Naive B cell (primary cell): ENCODE data around the gene NR0B2. TPM values are rescaled to one million over a fixed set of nuclear protein-coding genes. Genes with fewer than 3 reads are reported as not detected.
"Not testable (repeated sequence)": the region's sequence is repeated elsewhere in the genome, so short reads cannot be mapped to it uniquely, and the experiment has no call there.

Experiments
- ATAC-seq, 2 donors: fragments of 150-1000 bp; cut with Tn5 transposase; 2 replicates each; pipeline ENCODE4 v1.10.0; 2021; ENCODE audit warnings: low read depth in 2 of 2, mild to moderate bottlenecking in 2 of 2, moderate library complexity in 2 of 2
- DNase-seq: peaks from one replicate; pipeline ENCODE4 v3.0.0; 2022
- H3K27ac Mint-ChIP-seq, 6 donors: one replicate each; pipeline ENCODE4 v1.8.0; 2020 to 2022; ENCODE audit warnings: mild to moderate bottlenecking in 6 of 6, mixed read lengths in 6 of 6, moderate library complexity in 5 of 6, inconsistent platforms in 2 of 6
- H3K27me3 Mint-ChIP-seq, 3 donors: one replicate each; pipeline ENCODE4 v1.8.0; 2021 to 2022; ENCODE audit warnings: mixed read lengths in 3 of 3, mild to moderate bottlenecking in 1 of 3
- H3K36me3 Mint-ChIP-seq, 2 donors: one replicate each; pipeline ENCODE4 v1.8.0; 2020 to 2022; ENCODE audit warnings: mixed read lengths in 2 of 2, inconsistent platforms in 1 of 2, mild to moderate bottlenecking in 1 of 2
- H3K4me1 Mint-ChIP-seq, 3 donors: one replicate each; pipeline ENCODE4 v1.8.0; 2020 to 2022; ENCODE audit warnings: mixed read lengths in 3 of 3, inconsistent platforms in 1 of 3, mild to moderate bottlenecking in 1 of 3, moderate library complexity in 1 of 3
- H3K4me3 Mint-ChIP-seq, 8 donors: one replicate each; pipeline ENCODE4 v1.8.0; 2020 to 2022; ENCODE audit warnings: mild to moderate bottlenecking in 8 of 8, mixed read lengths in 8 of 8, moderate library complexity in 8 of 8, inconsistent platforms in 2 of 8
- H3K9me3 Mint-ChIP-seq, 7 donors: one replicate each; pipeline ENCODE4 v1.8.0; 2020 to 2022; ENCODE audit warnings: mixed read lengths in 7 of 7, mild to moderate bottlenecking in 5 of 7, inconsistent platforms in 2 of 7, moderate library complexity in 1 of 7
- polyA plus RNA-seq, 6 donors: library from polyadenylated mRNA; unstranded; fragments of 300-500 nt; fragmentation: Illumina TruSeq; gene quantifications; one replicate each; pipeline ENCODE4 v1.2.3, GENCODE V29; 2021; ENCODE audit warnings: low read depth in 6 of 6

NR0B2 gene
- polyA plus RNA-seq, 6 donors from 2014 or later, result not detected

- H3K4me3 Mint-ChIP-seq, result no peak overlapping the region
- H3K36me3 Mint-ChIP-seq, result peaks cover 4 to 14% of the 10 kb centered on the region in 2 donors
- H3K9me3 Mint-ChIP-seq, result peaks cover 0 to 2% (median 0%) of the 10 kb centered on the region in 7 donors
- no peak for DNase-seq
- no peak for ATAC-seq
- peaks cover 0 to 7% (median 0%) of the 10 kb centered on the region in 3 donors for H3K4me1 Mint-ChIP-seq
- H3K27me3 Mint-ChIP-seq, result peaks cover 0 to 11% (median 8%) of the 10 kb centered on the region in 3 donors
- peak overlapping the region in 2 of 6 donors; percentile 39 to 62 for H3K27ac Mint-ChIP-seq
Observed at GRCh38 chr1:26949266-26949925, 35.6 kb upstream of the NR0B2 start.

GRCh38 chr1:26948725-26949057 lies 34.9 kb upstream of the NR0B2 start:
- DNase-seq, H3K4me1 Mint-ChIP-seq, H3K4me3 Mint-ChIP-seq, H3K27me3 Mint-ChIP-seq, ATAC-seq, H3K9me3 Mint-ChIP-seq: not testable (repeated sequence)
- H3K36me3 Mint-ChIP-seq, result peaks cover 0 to 14% of the 10 kb centered on the region in 2 donors
- peak overlapping the region in 1 of 6 donors; percentile 70 for H3K27ac Mint-ChIP-seq

GRCh38 chr1:26946270-26946669 lies 32.5 kb upstream of the NR0B2 start:
- H3K36me3 Mint-ChIP-seq, result peaks cover 6 to 25% of the 10 kb centered on the region in 2 donors
- no peak for ATAC-seq
- no peaks in the 10 kb centered on the region for H3K27me3 Mint-ChIP-seq
- H3K4me1 Mint-ChIP-seq, result peaks cover 0 to 11% (median 4%) of the 10 kb centered on the region in 3 donors
- H3K9me3 Mint-ChIP-seq, result no peaks in the 10 kb centered on the region
- no peak overlapping the region for H3K4me3 Mint-ChIP-seq
- H3K27ac Mint-ChIP-seq, result peak overlapping the region in 1 of 6 donors; percentile 63
- no peak for DNase-seq

GRCh38 chr1:26945728-26946127 lies 32.0 kb upstream of the NR0B2 start:
- H3K4me3 Mint-ChIP-seq, result no peak overlapping the region

GRCh38 chr1:26945138-26945537 lies 31.4 kb upstream of the NR0B2 start:
- no peaks in the 10 kb centered on the region for H3K27me3 Mint-ChIP-seq
- H3K4me3 Mint-ChIP-seq, result no peak overlapping the region
- H3K36me3 Mint-ChIP-seq, result peaks cover 6 to 25% of the 10 kb centered on the region in 2 donors
- H3K4me1 Mint-ChIP-seq, result peaks cover 0 to 7% (median 4%) of the 10 kb centered on the region in 3 donors
- H3K9me3 Mint-ChIP-seq, result no peaks in the 10 kb centered on the region
- H3K27ac Mint-ChIP-seq, result peak overlapping the region in 1 of 6 donors; percentile 41
- ATAC-seq (no peak), DNase-seq (no peak)

More at GRCh38 chr1:26945728-26946127, 32.0 kb upstream of the NR0B2 start:
- no peaks in the 10 kb centered on the region for H3K9me3 Mint-ChIP-seq
- H3K36me3 Mint-ChIP-seq, result peaks cover 6 to 25% of the 10 kb centered on the region in 2 donors
- DNase-seq (no peak), ATAC-seq (no peak)
- H3K27ac Mint-ChIP-seq, result no peak overlapping the region
- H3K4me1 Mint-ChIP-seq, result peaks cover 0 to 10% (median 4%) of the 10 kb centered on the region in 3 donors
- no peaks in the 10 kb centered on the region for H3K27me3 Mint-ChIP-seq

GRCh38 chr1:26942656-26943055 lies 28.9 kb upstream of the NR0B2 start:
- DNase-seq, result no peak
- Mint-ChIP-seq H3K27ac (peak overlapping the region in 2 of 6 donors; percentile 79 to 83), H3K4me1 (peaks cover 2 to 9% (median 4%) of the 10 kb centered on the region in 3 donors), H3K27me3 (no peaks in the 10 kb centered on the region), H3K9me3 (no peaks in the 10 kb centered on the region), H3K36me3 (peaks cover 6 to 25% of the 10 kb centered on the region in 2 donors), H3K4me3 (no peak overlapping the region)
- no peak for ATAC-seq

- Mint-ChIP-seq H3K27me3 (no peaks in the 10 kb centered on the region), H3K4me1 (peaks cover 2 to 9% (median 4%) of the 10 kb centered on the region in 3 donors), H3K36me3 (peaks cover 6 to 25% of the 10 kb centered on the region in 2 donors), H3K4me3 (no peak overlapping the region), H3K9me3 (no peaks in the 10 kb centered on the region), H3K27ac (no peak overlapping the region)
- no peak for DNase-seq
- ATAC-seq, result no peak
Observed at GRCh38 chr1:26941311-26941710, 27.5 kb upstream of the NR0B2 start.

GRCh38 chr1:26938659-26939025 lies 24.9 kb upstream of the NR0B2 start:
- Mint-ChIP-seq H3K4me1 (peaks cover 4 to 9% (median 5%) of the 10 kb centered on the region in 3 donors), H3K36me3 (peaks cover 10 to 11% of the 10 kb centered on the region in 2 donors), H3K27ac (no peak overlapping the region), H3K4me3 (no peak overlapping the region), H3K27me3 (no peaks in the 10 kb centered on the region), H3K9me3 (no peaks in the 10 kb centered on the region)
- DNase-seq (no peak), ATAC-seq (no peak)

- DNase-seq (no peak), ATAC-seq (no peak)
- Mint-ChIP-seq H3K4me3 (no peak overlapping the region), H3K4me1 (peaks cover 4 to 11% (median 9%) of the 10 kb centered on the region in 3 donors), H3K27ac (no peak overlapping the region), H3K9me3 (no peaks in the 10 kb centered on the region), H3K27me3 (no peaks in the 10 kb centered on the region), H3K36me3 (peaks cover 10 to 11% of the 10 kb centered on the region in 2 donors)
Observed at GRCh38 chr1:26938004-26938658, 24.4 kb upstream of the NR0B2 start.

GRCh38 chr1:26936823-26937222 lies 23.0 kb upstream of the NR0B2 start:
- Mint-ChIP-seq H3K36me3 (peaks cover 0 to 4% of the 10 kb centered on the region in 2 donors), H3K4me3 (no peak overlapping the region), H3K9me3 (no peaks in the 10 kb centered on the region), H3K4me1 (peaks cover 10 to 21% (median 16%) of the 10 kb centered on the region in 3 donors), H3K27ac (no peak overlapping the region), H3K27me3 (no peaks in the 10 kb centered on the region)
- no peak for DNase-seq
- no peak for ATAC-seq

GRCh38 chr1:26932531-26932930 lies 18.8 kb upstream of the NR0B2 start:
- Mint-ChIP-seq H3K27me3 (no peaks in the 10 kb centered on the region), H3K27ac (peak overlapping the region in 5 of 6 donors; percentile 13 to 90 (median 54)), H3K4me1 (peaks cover 10 to 19% (median 10%) of the 10 kb centered on the region in 3 donors), H3K9me3 (no peaks in the 10 kb centered on the region), H3K4me3 (peak overlapping the region in 4 of 8 donors; percentile 46 to 82 (median 66)), H3K36me3 (peaks cover 0 to 15% of the 10 kb centered on the region in 2 donors)
- ATAC-seq, result peak; percentile 99 to 100
- peak; percentile 37 for DNase-seq

- Mint-ChIP-seq H3K4me3 (peak overlapping the region in 6 of 8 donors; percentile 33 to 98 (median 94)), H3K27ac (peak overlapping the region in 2 of 6 donors; percentile 68 to 90), H3K27me3 (no peaks in the 10 kb centered on the region), H3K4me1 (peaks cover 30 to 41% (median 31%) of the 10 kb centered on the region in 3 donors), H3K9me3 (no peaks in the 10 kb centered on the region), H3K36me3 (peaks cover 7 to 9% of the 10 kb centered on the region in 2 donors)
- ATAC-seq (no peak), DNase-seq (no peak)
Observed at GRCh38 chr1:26923711-26924110, 9.9 kb upstream of the NR0B2 start.

GRCh38 chr1:26922901-26923300 lies 9.1 kb upstream of the NR0B2 start:
- ATAC-seq, result no peak
- Mint-ChIP-seq H3K9me3 (no peaks in the 10 kb centered on the region), H3K4me1 (peaks cover 30 to 41% (median 31%) of the 10 kb centered on the region in 3 donors), H3K27me3 (no peaks in the 10 kb centered on the region), H3K36me3 (peaks cover 1 to 7% of the 10 kb centered on the region in 2 donors), H3K27ac (peak overlapping the region in 5 of 6 donors; percentile 68 to 91 (median 76)), H3K4me3 (peak overlapping the region; percentile 82 to 99 (median 96))
- DNase-seq, result no peak

GRCh38 chr1:26922431-26922729 lies 8.6 kb upstream of the NR0B2 start:
- H3K9me3 Mint-ChIP-seq, result no peaks in the 10 kb centered on the region
- peak overlapping the region in 5 of 6 donors; percentile 68 to 99 (median 85) for H3K27ac Mint-ChIP-seq
- peaks cover 30 to 41% (median 31%) of the 10 kb centered on the region in 3 donors for H3K4me1 Mint-ChIP-seq
- DNase-seq (no peak), ATAC-seq (no peak)
- H3K27me3 Mint-ChIP-seq, result no peaks in the 10 kb centered on the region
- H3K4me3 Mint-ChIP-seq, result peak overlapping the region; percentile 82 to 99 (median 96)
- H3K36me3 Mint-ChIP-seq, result peaks cover 0 to 7% of the 10 kb centered on the region in 2 donors
